RPMI7951 (cell line): Measurements from ENCODE around the gene PHGDH. TPM values are rescaled to one million over a fixed set of nuclear protein-coding genes. Genes with fewer than 3 reads are reported as not detected.
"Not testable (repeated sequence)": the region's sequence is repeated elsewhere in the genome, so short reads cannot be mapped to it uniquely, and the experiment has no call there.

Experiments used
- DNase-seq: peaks from one replicate; pipeline ENCODE4 v3.0.0-alpha.2; 2012; ENCODE audit warnings: low read depth
- total RNA-seq: library from RNA; depleted of rRNA; stranded (reverse); fragments of >200 nt; shearing (Covaris generic); gene quantifications from 2 replicates; pipeline ENCODE4 v1.2.3, GENCODE V29; 2014; rRNA removed

PHGDH gene
- total RNA-seq = 35.4 and 46.1 TPM in 2 replicates

- peak; percentile 88 for DNase-seq
Observed at GRCh38 chr1:119711804-119712341, at the start of gene PHGDH. Gene PHGDH, plus strand, starts transcription at chr1:119711934. Its CDS starts 89 bp downstream, at chr1:119712023.

DNA sequence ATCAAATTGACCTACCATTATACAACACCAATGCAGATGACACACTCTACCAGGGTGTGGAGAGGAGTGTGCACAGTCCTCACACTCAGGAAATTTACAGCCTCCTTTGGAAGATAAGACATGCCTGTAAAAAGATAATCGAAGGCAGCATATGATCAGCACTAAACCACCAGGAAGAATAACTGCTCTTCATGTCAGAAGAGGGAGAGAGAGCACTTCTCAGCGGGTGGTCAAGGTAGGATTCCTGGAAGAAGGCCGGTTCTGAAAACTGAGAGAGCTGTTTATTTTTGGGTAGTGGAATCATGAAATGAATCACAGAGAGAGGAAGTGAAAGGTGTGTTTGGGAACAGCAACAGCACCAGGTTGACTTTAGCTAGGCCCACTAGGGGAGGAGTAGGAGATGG, 49.7 kb upstream of the PHGDH start:
- no peak for DNase-seq

DNA sequence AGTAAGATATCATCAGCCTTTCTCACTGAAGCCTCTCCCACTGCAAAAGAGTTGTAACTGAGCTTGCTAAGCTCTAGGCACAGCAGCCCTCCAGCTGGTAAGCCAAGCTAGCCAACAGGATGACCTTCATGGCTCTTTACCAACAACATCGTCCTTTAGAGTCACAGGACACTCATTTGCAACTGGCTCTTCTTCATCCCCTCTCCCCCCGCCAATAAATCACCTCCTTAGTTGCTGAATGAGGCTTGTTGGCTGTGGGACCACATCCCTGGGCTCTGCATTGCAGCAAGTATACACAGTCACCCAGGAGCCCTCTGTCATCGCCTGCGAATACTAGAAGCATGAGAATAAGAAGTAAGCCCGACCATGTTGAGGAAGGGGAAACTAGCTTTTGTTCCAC, 47.7 kb upstream of the PHGDH start:
- no peak for DNase-seq

DNA sequence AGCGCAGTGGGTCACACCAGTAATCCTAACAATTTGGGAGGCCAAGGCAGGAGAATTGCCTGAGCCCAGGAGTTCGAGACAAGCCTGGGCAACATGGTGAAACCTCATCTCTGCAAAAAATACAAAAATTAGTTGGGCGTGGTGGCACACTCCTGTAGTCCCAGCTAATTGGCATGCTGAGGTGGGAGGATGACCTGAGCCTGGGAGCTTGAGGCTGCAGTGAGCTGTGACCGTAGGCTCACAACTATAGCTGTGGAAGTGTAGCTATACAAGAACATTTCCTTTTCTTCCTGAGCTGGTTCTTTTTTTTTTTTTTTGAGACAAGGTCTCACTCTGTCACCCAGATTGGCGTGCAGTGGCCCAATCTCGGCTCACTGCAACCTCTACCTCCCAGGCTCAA, 44.6 kb upstream of the PHGDH start:
- DNase-seq = no peak

GRCh38 chr1:119670898-119671297, 40.8 kb upstream of the PHGDH start:
- DNase-seq = no peak

- DNase-seq = peak; percentile 71
Observed at GRCh38 chr1:119673171-119673940, 38.4 kb upstream of the PHGDH start.

DNA sequence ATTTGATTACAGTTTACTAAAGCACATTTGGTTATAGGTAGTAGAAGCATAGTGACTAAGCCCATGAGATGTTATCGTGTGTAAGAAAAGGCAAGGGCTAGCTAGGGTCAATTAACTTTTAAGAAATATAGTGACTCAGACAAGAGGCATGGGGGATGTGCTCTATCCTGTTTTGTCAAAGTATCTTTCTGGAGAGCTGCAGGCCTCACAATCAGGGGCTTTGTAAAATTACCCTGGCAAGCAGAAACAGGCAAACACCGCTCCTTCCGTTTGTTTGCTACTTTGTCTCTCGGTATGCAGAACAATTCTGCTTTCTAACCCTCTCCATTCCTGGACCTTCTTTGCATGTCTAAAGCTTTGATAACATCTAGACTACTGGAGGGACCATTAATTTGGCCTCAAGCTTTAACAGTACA, 37.6 kb upstream of the PHGDH start:
- peak; percentile 86 for DNase-seq

GRCh38 chr1:119674835-119675289, 36.9 kb upstream of the PHGDH start:
- peak; percentile 86 for DNase-seq

GRCh38 chr1:119675349-119676345, 36.1 kb upstream of the PHGDH start:
- DNase-seq = peak; percentile 85

GRCh38 chr1:119676571-119677206, 35.0 kb upstream of the PHGDH start:
- DNase-seq = no peak

GRCh38 chr1:119679223-119679622, 32.5 kb upstream of the PHGDH start:
- DNase-seq = no peak

GRCh38 chr1:119680193-119680592, 31.5 kb upstream of the PHGDH start:
- no peak for DNase-seq

GRCh38 chr1:119680723-119681122, 31.0 kb upstream of the PHGDH start:
- no peak for DNase-seq

GRCh38 chr1:119681560-119681959, 30.2 kb upstream of the PHGDH start:
- no peak for DNase-seq

- no peak for DNase-seq
Observed at GRCh38 chr1:119682141-119682540, 29.6 kb upstream of the PHGDH start.

DNA sequence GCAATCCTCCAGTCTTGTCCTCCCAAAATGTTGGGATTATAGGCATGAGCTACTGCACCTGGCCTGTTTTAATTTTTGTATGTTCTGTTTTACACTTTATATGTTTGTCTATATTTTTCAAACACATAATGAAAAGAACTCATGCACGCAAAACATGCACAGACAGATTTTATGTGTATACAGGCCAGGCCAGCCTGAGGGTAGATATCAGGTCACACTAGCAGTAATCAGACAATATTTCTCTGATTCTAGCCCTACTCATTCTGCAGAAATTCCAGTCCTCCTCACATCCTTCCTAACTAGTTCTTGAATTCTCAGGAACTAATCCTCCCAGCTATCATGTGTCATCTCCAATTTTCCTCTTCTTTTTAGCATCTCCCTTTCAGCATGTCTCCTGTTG, 27.8 kb upstream of the PHGDH start:
- no peak for DNase-seq

GRCh38 chr1:119686661-119687060, 25.1 kb upstream of the PHGDH start:
- DNase-seq = peak; percentile 23

DNA sequence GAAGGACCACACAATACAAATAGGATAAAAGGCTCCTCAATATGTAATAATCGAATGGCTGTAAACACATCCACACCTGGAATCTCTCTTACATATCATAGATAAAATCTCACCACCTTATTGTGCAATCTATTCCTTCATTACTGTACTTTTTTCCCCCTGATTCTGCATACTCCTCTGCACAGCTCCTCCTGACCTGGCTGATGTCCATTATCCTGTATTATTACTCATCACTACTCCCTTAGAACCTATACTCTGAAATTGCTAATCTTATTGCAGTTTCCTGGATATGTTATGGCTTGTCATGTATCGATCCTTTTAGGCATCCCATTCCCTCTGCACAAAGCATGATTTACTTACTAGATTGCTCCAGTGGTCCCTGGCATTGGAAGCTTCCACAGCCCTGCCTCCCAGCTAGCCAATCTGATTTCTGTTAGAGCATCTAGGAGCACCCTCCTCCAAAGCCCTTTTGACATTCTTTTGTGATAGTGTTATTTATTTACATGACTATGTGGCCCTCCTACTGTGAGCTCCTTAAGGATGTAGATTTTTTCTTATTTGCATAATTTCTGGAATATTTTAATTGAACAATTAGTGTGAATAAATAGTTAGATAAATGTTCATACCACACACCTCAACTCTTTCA, 24.2 kb upstream of the PHGDH start:
- DNase-seq = no peak

DNA sequence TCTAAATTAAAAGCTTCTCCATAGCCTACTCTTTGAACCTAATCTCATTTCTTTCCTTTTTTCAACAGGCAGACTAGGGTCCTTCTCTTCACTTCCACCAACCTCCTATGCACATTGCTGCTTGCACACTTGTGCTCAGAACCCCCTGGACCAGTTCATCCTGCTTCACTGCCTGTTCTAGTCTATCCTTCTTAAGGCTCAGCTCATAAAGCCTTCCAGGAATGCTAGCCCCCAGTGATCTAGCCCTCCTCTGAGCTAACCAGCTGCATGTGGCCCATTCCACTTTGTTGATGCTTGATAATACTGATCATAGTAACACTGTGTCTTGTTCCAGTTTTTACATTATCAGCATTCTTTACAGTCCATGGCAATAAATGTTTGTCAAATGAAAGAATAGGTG, 22.9 kb upstream of the PHGDH start:
- DNase-seq = no peak

- DNase-seq = no peak
Observed at GRCh38 chr1:119689511-119689910, 22.2 kb upstream of the PHGDH start.

DNA sequence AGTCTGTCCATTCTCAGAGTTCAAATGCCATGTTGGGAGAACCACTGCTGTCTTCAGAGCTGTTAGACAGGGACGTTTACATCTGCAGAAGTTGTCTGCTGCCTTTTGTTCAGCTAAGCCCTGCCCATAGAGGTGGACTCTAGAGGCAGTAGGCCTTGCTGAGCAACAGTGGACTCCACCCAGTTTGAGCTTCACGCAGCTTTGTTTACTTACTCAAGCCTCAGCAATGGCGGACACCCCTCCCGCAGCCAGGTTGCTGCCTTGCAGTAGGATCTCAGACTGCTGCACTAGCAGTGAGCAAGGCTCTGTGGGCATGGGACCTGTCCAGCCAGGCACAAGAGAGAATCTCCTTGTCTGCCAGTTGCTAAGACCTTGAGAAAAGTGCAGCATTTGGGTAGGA, 14.9 kb upstream of the PHGDH start:
- DNase-seq = not testable (repeated sequence)
